ENCODE data around the gene KL.

The KL gene

DNA sequence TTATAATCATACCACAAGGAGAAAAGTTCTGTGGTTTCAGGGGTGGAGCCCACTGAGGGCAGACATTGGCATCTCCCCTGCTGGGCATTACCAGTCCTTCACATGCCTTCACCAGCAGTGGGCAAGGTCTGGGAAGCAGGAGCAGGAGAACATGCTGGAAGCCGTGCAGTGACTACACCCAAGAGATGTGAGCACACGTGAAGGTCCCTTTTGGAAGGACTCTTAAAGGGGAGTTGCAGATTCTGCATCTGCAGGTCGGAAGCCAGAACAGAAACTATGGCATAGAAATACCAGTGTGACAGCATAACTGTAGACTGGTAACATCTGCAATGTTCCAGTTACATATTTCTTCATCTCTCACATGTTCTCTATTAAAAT, 26.9 kb upstream of the KL start:
- TF ChIP-seq, protein P1, sequence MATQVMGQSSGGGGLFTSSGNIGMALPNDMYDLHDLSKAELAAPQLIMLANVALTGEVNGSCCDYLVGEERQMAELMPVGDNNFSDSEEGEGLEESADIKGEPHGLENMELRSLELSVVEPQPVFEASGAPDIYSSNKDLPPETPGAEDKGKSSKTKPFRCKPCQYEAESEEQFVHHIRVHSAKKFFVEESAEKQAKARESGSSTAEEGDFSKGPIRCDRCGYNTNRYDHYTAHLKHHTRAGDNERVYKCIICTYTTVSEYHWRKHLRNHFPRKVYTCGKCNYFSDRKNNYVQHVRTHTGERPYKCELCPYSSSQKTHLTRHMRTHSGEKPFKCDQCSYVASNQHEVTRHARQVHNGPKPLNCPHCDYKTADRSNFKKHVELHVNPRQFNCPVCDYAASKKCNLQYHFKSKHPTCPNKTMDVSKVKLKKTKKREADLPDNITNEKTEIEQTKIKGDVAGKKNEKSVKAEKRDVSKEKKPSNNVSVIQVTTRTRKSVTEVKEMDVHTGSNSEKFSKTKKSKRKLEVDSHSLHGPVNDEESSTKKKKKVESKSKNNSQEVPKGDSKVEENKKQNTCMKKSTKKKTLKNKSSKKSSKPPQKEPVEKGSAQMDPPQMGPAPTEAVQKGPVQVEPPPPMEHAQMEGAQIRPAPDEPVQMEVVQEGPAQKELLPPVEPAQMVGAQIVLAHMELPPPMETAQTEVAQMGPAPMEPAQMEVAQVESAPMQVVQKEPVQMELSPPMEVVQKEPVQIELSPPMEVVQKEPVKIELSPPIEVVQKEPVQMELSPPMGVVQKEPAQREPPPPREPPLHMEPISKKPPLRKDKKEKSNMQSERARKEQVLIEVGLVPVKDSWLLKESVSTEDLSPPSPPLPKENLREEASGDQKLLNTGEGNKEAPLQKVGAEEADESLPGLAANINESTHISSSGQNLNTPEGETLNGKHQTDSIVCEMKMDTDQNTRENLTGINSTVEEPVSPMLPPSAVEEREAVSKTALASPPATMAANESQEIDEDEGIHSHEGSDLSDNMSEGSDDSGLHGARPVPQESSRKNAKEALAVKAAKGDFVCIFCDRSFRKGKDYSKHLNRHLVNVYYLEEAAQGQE (IDR thresholded peaks at IDR 0.05; ENCODE audit: insufficient read depth in 1 of 2, low read depth in 2 of 2, low read length in 2 of 2), result no peak
- TF ChIP-seq TAF1 (IDR thresholded peaks at IDR 0.05; ENCODE audit: borderline replicate concordance, insufficient read depth, low read length) (no peak), FOXP2 (optimal IDR thresholded peaks at IDR 0.05; ENCODE audit: borderline replicate concordance, extremely low read depth, extremely low read length, insufficient read depth) (no peak), POLR2AphosphoS5 (IDR thresholded peaks at IDR 0.05; ENCODE audit: low read depth, low read length) (no peak), SIN3A (IDR thresholded peaks at IDR 0.05; ENCODE audit: borderline replicate concordance, insufficient read depth, low read length) (no peak)

GRCh38 chr13:32989942-32990341, 26.3 kb upstream of the KL start:
- TF ChIP-seq SIN3A (IDR thresholded peaks at IDR 0.05; ENCODE audit: borderline replicate concordance, insufficient read depth, low read length) (no peak), POLR2AphosphoS5 (IDR thresholded peaks at IDR 0.05; ENCODE audit: low read depth, low read length) (no peak), FOXP2 (optimal IDR thresholded peaks at IDR 0.05; ENCODE audit: borderline replicate concordance, extremely low read depth, extremely low read length, insufficient read depth) (no peak), TAF1 (IDR thresholded peaks at IDR 0.05; ENCODE audit: borderline replicate concordance, insufficient read depth, low read length) (no peak)
- TF ChIP-seq, protein P1 (IDR thresholded peaks at IDR 0.05; ENCODE audit: insufficient read depth in 1 of 2, low read depth in 2 of 2, low read length in 2 of 2), result no peak

GRCh38 chr13:32993145-32993544, 23.1 kb upstream of the KL start:
- TF ChIP-seq TAF1 (IDR thresholded peaks at IDR 0.05; ENCODE audit: borderline replicate concordance, insufficient read depth, low read length) (no peak), FOXP2 (optimal IDR thresholded peaks at IDR 0.05; ENCODE audit: borderline replicate concordance, extremely low read depth, extremely low read length, insufficient read depth) (no peak), SIN3A (IDR thresholded peaks at IDR 0.05; ENCODE audit: borderline replicate concordance, insufficient read depth, low read length) (no peak), POLR2AphosphoS5 (IDR thresholded peaks at IDR 0.05; ENCODE audit: low read depth, low read length) (no peak)
- TF ChIP-seq, protein P1 (IDR thresholded peaks at IDR 0.05; ENCODE audit: insufficient read depth in 1 of 2, low read depth in 2 of 2, low read length in 2 of 2), result no peak

DNA sequence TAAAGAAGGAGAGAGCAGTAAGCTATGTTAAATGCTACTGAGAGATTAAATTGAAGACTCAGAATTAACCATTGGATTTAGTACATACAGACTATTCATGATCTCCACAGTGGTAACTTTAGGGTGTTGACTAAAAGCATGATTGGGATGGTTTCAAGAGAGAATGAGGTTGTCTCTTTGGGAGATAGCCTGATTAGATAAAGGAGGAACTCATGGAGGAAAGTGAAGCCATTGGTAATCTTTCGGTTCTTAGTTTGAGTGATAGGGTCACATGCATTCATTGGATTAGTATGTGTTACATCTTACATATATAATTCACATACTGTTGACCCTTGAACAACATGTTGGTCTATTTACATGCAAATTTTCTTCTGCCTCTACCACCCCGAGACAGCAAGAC, 18.8 kb upstream of the KL start:
- TF ChIP-seq SIN3A (IDR thresholded peaks at IDR 0.05; ENCODE audit: borderline replicate concordance, insufficient read depth, low read length) (no peak), TAF1 (IDR thresholded peaks at IDR 0.05; ENCODE audit: borderline replicate concordance, insufficient read depth, low read length) (no peak), FOXP2 (optimal IDR thresholded peaks at IDR 0.05; ENCODE audit: borderline replicate concordance, extremely low read depth, extremely low read length, insufficient read depth) (no peak)
- TF ChIP-seq, protein P1 (IDR thresholded peaks at IDR 0.05; ENCODE audit: insufficient read depth in 1 of 2, low read depth in 2 of 2, low read length in 2 of 2), result no peak

DNA sequence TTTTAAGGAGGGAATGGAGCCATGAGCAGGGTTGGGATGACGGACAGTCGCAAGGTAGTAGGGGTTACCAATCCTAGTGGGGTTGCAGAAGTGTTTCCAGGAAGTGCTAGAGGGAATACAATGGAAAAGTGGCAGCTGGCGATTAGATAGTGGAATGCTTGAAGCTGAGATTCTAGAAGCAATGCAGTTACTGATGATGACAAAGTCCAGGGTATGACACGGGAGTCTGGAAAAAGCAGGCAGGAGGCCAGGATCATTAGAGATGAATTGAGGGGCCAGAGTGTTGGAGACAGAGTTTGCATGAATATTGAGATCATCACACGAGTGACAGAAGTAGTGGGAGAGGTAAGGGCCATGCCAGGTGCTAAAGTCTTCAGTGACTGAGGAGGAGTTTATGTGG, 17.3 kb upstream of the KL start:
- TF ChIP-seq SIN3A (IDR thresholded peaks at IDR 0.05; ENCODE audit: borderline replicate concordance, insufficient read depth, low read length) (no peak), POLR2AphosphoS5 (IDR thresholded peaks at IDR 0.05; ENCODE audit: low read depth, low read length) (no peak), FOXP2 (optimal IDR thresholded peaks at IDR 0.05; ENCODE audit: borderline replicate concordance, extremely low read depth, extremely low read length, insufficient read depth) (no peak), TAF1 (IDR thresholded peaks at IDR 0.05; ENCODE audit: borderline replicate concordance, insufficient read depth, low read length) (no peak)
- TF ChIP-seq, protein P1 (IDR thresholded peaks at IDR 0.05; ENCODE audit: insufficient read depth in 1 of 2, low read depth in 2 of 2, low read length in 2 of 2), result no peak

Measured in PFSK-1 (cell line).